ENCODE measurements around the gene SOX18.
"Not testable (repeated sequence)": the region's sequence is repeated elsewhere in the genome, so short reads cannot be mapped to it uniquely, and the experiment has no call there.

The SOX18 gene

GRCh38 chr20:64022671-64023360 lies 26.6 kb downstream of the SOX18 start:
- no peak for DNase-seq (ENCODE audit: low read depth)

GRCh38 chr20:64021124-64021975 lies 28.1 kb downstream of the SOX18 start:
- DNase-seq (ENCODE audit: low read depth) = no peak

- DNase-seq (ENCODE audit: low read depth) = no peak
These were observed 33.8 kb downstream of the SOX18 start for GRCh38 chr20:64015635-64016034.

GRCh38 chr20:64012385-64013154 lies 36.9 kb downstream of the SOX18 start:
- DNase-seq (ENCODE audit: low read depth) = not testable (repeated sequence)

- no peak for DNase-seq (ENCODE audit: low read depth)
These were observed 38.1 kb downstream of the SOX18 start for GRCh38 chr20:64011366-64011779.

- no peak for DNase-seq (ENCODE audit: low read depth)
These were observed 38.7 kb downstream of the SOX18 start for GRCh38 chr20:64010711-64011237.

- no peak for DNase-seq (ENCODE audit: low read depth)
These were observed 39.5 kb downstream of the SOX18 start for GRCh38 chr20:64009811-64010387.

- no peak for DNase-seq (ENCODE audit: low read depth)
These were observed 42.5 kb downstream of the SOX18 start for GRCh38 chr20:64006902-64007301.

- DNase-seq (ENCODE audit: low read depth) = no peak
These were observed 42.9 kb downstream of the SOX18 start for GRCh38 chr20:64006490-64006889.

- no peak for DNase-seq (ENCODE audit: low read depth)
These were observed 44.0 kb downstream of the SOX18 start for GRCh38 chr20:64005394-64005793.

- DNase-seq (ENCODE audit: low read depth) = no peak
These were observed 45.3 kb downstream of the SOX18 start for GRCh38 chr20:64003960-64004725.

GRCh38 chr20:64001607-64002011 lies 47.8 kb downstream of the SOX18 start:
- DNase-seq (ENCODE audit: low read depth) = no peak

GRCh38 chr20:64000906-64001305 lies 48.5 kb downstream of the SOX18 start:
- no peak for DNase-seq (ENCODE audit: low read depth)

Data from activated T-cell treated with anti-CD3 and anti-CD28 coated beads for 48 hours (primary cell).